GM12878 (cell line): ENCODE results near the gene SHROOM2. TPM values are rescaled to one million over a fixed set of nuclear protein-coding genes. Genes with fewer than 3 reads are reported as not detected.

ENCODE experiments used
- ATAC-seq: fragments of 200-7000 bp; cut with Tn5 transposase; 3 replicates; pipeline ENCODE4 v1.9.1; 2020; ENCODE audit warnings: mild to moderate bottlenecking, moderate library complexity
- BruUV-seq: library from RNA; stranded (reverse); fragments of 400-500 nt; replicated peaks from 2 replicates; lab custom pipeline; 2021; lab: Mats Ljungman, UMichigan
- CTCF ChIA-PET: fragments of 300-600 bp; sonication (Branson Sonifier 250); formaldehyde crosslinking; extraction: SDS; loops from one replicate; lab custom pipeline; 2021; ENCODE audit warnings: inconsistent platforms; lab: Yijun Ruan, JAX
- POLR2A ChIA-PET: fragments of 350-600 bp; formaldehyde crosslinking; extraction: SDS; loops from one replicate; lab custom pipeline; 2021; ENCODE audit warnings: inconsistent platforms; lab: Charles Lee
- RAD21 ChIA-PET: fragments of 300-600 bp; sonication (Branson Sonifier 250); formaldehyde crosslinking; loops from one replicate; lab custom pipeline; 2023; ENCODE audit warnings: antibody characterized with exemption; ENCODE audit not compliant: unreplicated experiment; lab: Charles Lee
- SMC1A ChIA-PET: fragments of 300-600 bp; sonication (Branson Sonifier 250); formaldehyde crosslinking; loops from one replicate; lab custom pipeline; 2023; ENCODE audit not compliant: unreplicated experiment, uncharacterized antibody; lab: Charles Lee
- DNase-seq: peaks from one replicate; pipeline ENCODE4 v3.0.0-alpha.2; 2011; ENCODE audit warnings: low read depth, low spot score
- FAIRE-seq: peaks from 3 replicates; lab custom pipeline; 2011; peaks lifted over from hg19 to GRCh38; lab: Jason Lieb, UNC
- H2AFZ ChIP-seq: 2 replicates; pipeline ENCODE4 v1.6.0; 2011; ENCODE audit warnings: low read depth, low read length, control low read depth; ENCODE audit not compliant: control insufficient read depth
- H3K27ac ChIP-seq: 2 replicates; pipeline ENCODE4 v1.5.1; 2011; ENCODE audit warnings: control low read depth; ENCODE audit not compliant: control insufficient read depth, insufficient read depth
- H3K27me3 ChIP-seq, 2 experiments: replicated peaks in 1 of 2; 2 replicates each; pipeline versions ENCODE4 v1.6.0 to v1.6.1; 2011; ENCODE audit warnings: low read length in 1 of 2; ENCODE audit not compliant: control insufficient read depth in 2 of 2, insufficient read depth in 2 of 2
- H3K36me3 ChIP-seq, 2 experiments: 2 replicates each; pipeline ENCODE4 v1.5.1; 2011; ENCODE audit warnings: low read length in 1 of 2; ENCODE audit not compliant: control insufficient read depth in 2 of 2, insufficient read depth in 2 of 2
- H3K4me1 ChIP-seq: 2 replicates; pipeline ENCODE4 v1.6.1; 2011; ENCODE audit warnings: mild to moderate bottlenecking, low read length, moderate library complexity, mixed read lengths; ENCODE audit not compliant: control insufficient read depth, insufficient read depth
- H3K4me2 ChIP-seq: 2 replicates; pipeline ENCODE4 v1.6.0; 2011; ENCODE audit warnings: control low read depth; ENCODE audit not compliant: control insufficient read depth, insufficient read depth
- H3K4me3 ChIP-seq: fragments of 200-600 bp; sonication (generic); 2 replicates; pipeline ENCODE4 v1.5.1; 2016
- H3K79me2 ChIP-seq: 2 replicates; pipeline ENCODE4 v1.6.0; 2011; ENCODE audit warnings: low read length; ENCODE audit not compliant: control insufficient read depth, insufficient read depth
- H3K9ac ChIP-seq: 2 replicates; pipeline ENCODE4 v1.8.0; 2011; ENCODE audit warnings: low read length, control low read depth, mixed read lengths; ENCODE audit not compliant: control insufficient read depth, insufficient read depth
- H3K9me3 ChIP-seq: replicated peaks from 3 replicates; pipeline ENCODE4 v1.5.1; 2011; ENCODE audit warnings: mild to moderate bottlenecking, low read length; ENCODE audit not compliant: control insufficient read depth, insufficient read depth
- H4K20me1 ChIP-seq: 2 replicates; pipeline ENCODE4 v1.6.0; 2011; ENCODE audit not compliant: control insufficient read depth, insufficient read depth
- BACH1 ChIP-seq: fragments of 450-650 bp; IDR thresholded peaks from 2 replicates; pipeline ENCODE4 v1.6.1; 2017; ENCODE audit warnings: mild to moderate bottlenecking, borderline replicate concordance
- BCL11A ChIP-seq: IDR thresholded peaks from 2 replicates; pipeline ENCODE4 v1.6.1; 2011; ENCODE audit warnings: low read depth, low read length
- GATAD2B ChIP-seq: fragments of 450-650 bp; conservative IDR thresholded peaks from 2 replicates; pipeline ENCODE4 v1.6.1; 2017; ENCODE audit warnings: low read depth, mild to moderate bottlenecking, moderate library complexity
- MYC ChIP-seq: IDR thresholded peaks from 2 replicates; pipeline ENCODE4 v1.6.1; 2011; ENCODE audit warnings: mild to moderate bottlenecking, low read length, moderate library complexity, inconsistent platforms; ENCODE audit not compliant: insufficient read depth, insufficient replicate concordance, insufficient read length, severe bottlenecking
- NFYB ChIP-seq: IDR thresholded peaks from 2 replicates; pipeline ENCODE4 v1.6.1; 2011; ENCODE audit warnings: low read depth, mild to moderate bottlenecking, low read length, improper control_type of control experiment, moderate library complexity; ENCODE audit not compliant: insufficient read depth
- SPI1 ChIP-seq: IDR thresholded peaks from 2 replicates; pipeline ENCODE4 v1.6.1; 2011; ENCODE audit warnings: low read depth, mild to moderate bottlenecking, low read length, moderate library complexity, borderline replicate concordance; ENCODE audit not compliant: insufficient read depth
- TCF7 ChIP-seq: IDR thresholded peaks from 2 replicates; pipeline ENCODE4 v1.6.1; 2014; ENCODE audit warnings: antibody characterized with exemption, borderline replicate concordance
- ZNF207 ChIP-seq: fragments of 450-650 bp; IDR thresholded peaks from 2 replicates; pipeline ENCODE4 v1.6.1; 2014; ENCODE audit warnings: antibody characterized with exemption, mild to moderate bottlenecking, borderline replicate concordance
- WGBS: methylation state at CpG from one replicate; pipeline ENCODE4 v1.1.6; 2016; ENCODE audit warnings: low lambda C conversion rate; ENCODE audit not compliant: insufficient replicate concordance, insufficient coverage; ENCODE audit errors: missing lambda C conversion rate; 5-methylcytosine and 5-hydroxymethylcytosine counted together
- in situ Hi-C: fragments of 300-500 bp; cut with MboI; formaldehyde crosslinking; loops from 9 replicates; pipeline ENCODE4 v1.14.3; 2018; ENCODE audit warnings: mixed read lengths
- intact Hi-C: fragments of 100-400 bp; cut with micrococcal nuclease; formaldehyde crosslinking; loops from one replicate; pipeline ENCODE4 v1.14.2; 2022; ENCODE audit not compliant: unreplicated experiment
- polyA plus RNA-seq, 11 experiments: library from polyadenylated mRNA; depleted of rRNA in 4 of 11; unstranded in 6 of 11; stranded (reverse) in 5 of 11; fragments of >200 nt; fragmentation: Nextera tagmentation in 4 of 11; fragmentation: Illumina TruSeq in 1 of 11; extraction: Ambion mirVana in 4 of 11; extraction: Trizol in 1 of 11; gene quantifications; 1 replicate in 1 of 11; 2 replicates in 10 of 11; pipeline versions ENCODE4 v1.2.1 to v1.2.3, GENCODE V29; 2011 to 2016; ENCODE audit warnings: inconsistent platforms in 2 of 11, missing spikeins in 2 of 11, low read depth in 1 of 11
- total RNA-seq, 4 experiments: library from RNA; depleted of rRNA in 3 of 4; stranded (reverse); fragments of >200 nt in 3 of 4; fragmentation: Illumina TruSeq in 1 of 4; extraction: Trizol in 1 of 4; gene quantifications; 2 replicates each; pipeline versions ENCODE4 v1.2.1 to v1.2.3, GENCODE V29; 2013 to 2021
- TF ChIP-seq, protein P1 (sequence below): fragments of 450-650 bp; IDR thresholded peaks from 2 replicates; pipeline ENCODE4 v1.6.1; 2018; ENCODE audit warnings: borderline replicate concordance, mild to moderate bottlenecking; ENCODE audit not compliant: partially characterized antibody
- TF ChIP-seq, protein P2 (sequence below): fragments of 450-650 bp; IDR thresholded peaks from 2 replicates; pipeline ENCODE4 v1.6.1; 2016; ENCODE audit warnings: mild to moderate bottlenecking, moderate library complexity, borderline replicate concordance

Gene SHROOM2
- total and polyA plus RNA-seq, 10 of the 15 experiments (the other 5 are each of a cell fraction or from before 2014, with no cell fraction given), result under 0.01 to 0.15 (median 0.09) TPM; not detected in 2

DNA sequence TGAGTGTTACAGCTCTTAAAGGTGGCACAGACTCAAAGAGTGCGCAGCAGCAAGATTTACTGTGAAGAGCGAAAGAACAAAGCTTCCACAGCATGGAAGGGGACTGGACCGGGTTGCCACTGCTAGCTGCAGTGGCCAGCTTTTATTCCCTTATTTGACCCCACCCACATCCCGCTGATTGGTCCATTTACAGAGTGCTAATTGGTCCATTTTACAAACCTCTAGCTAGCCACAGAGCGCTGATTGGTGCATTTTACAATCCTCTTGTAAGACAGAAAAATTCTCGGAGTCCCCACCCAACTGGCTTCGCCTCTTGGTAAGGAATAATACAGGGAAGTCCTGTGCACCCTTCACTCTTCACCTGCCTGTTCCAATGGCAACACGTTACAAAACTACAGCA is 1.9 kb upstream of the SHROOM2 start:
- DNase-seq (no peak), ATAC-seq (no peak), FAIRE-seq (no peak)
- RAD21 ChIA-PET, result no interaction called here
- no TSS peak for BruUV-seq
- in situ Hi-C loops, result no loop called here
- H3K79me2 ChIP-seq, result no peaks in the 10 kb centered on the region
- no peaks in the 10 kb centered on the region for H4K20me1 ChIP-seq
- no peaks in the 10 kb centered on the region for H3K36me3 ChIP-seq
- no peak overlapping the region for H3K9ac ChIP-seq
- H3K4me1 ChIP-seq, result no peaks in the 10 kb centered on the region
- intact Hi-C loops, result no loop called here
- no peak overlapping the region for H3K4me2 ChIP-seq
- SMC1A ChIA-PET, result no interaction called here
- no peak overlapping the region for H3K4me3 ChIP-seq
- H2AFZ ChIP-seq, result no peak overlapping the region
- no peaks in the 10 kb centered on the region for H3K9me3 ChIP-seq
- CTCF ChIA-PET, result no interaction called here
- TF ChIP-seq NFYB, result peak; percentile 76; the same call in 1 of the 2 replicates
- no peak for TF ChIP-seq SPI1
- no peak for TF ChIP-seq ZNF207
- H3K27me3 ChIP-seq, result peaks cover 0 to 2% of the 10 kb centered on the region in 2 experiments; a peak in 2 of 4 replicates
- POLR2A ChIA-PET, result no interaction called here
- no peak overlapping the region for H3K27ac ChIP-seq
- 65% methylated on average over 8 of the region's 8 CpGs for WGBS

DNA sequence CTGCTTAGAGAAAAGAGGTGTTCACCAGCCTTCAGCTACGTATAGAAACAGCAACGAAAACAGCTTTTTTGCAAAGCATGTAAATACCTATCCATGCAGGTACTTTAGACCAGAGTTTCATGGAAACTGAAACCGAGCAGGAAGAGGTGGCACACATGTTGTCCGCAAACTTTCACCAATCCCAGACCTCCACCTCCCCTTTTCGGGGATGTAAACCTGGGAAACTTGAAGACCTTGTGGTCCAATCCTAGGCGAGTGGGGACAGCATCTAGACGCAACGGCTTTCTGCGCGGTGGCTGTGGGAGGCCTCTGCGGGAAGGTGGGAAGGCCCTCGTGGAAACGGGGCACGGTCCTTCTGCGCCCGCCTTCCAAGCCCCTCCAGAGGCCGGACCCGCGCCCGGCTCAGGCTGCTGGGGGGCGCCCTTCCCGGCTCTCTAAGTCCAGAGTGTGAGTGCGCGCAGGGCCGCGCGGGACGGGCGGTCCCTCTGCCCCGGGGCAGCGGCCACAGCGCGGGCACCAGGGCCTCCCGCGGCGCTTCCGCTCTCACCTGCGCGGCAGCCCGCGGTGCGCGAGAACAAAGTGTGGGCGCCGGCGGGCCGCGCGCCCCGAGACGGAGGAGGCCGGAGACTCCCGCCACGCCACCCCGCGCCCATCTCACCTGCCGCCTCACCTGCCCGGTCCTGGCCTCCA is 830 bp upstream of the SHROOM2 start:
- Histone ChIP-seq H3K36me3 (no peaks in the 10 kb centered on the region), H3K27me3 (peaks cover 0 to 2% of the 10 kb centered on the region in 2 experiments; a peak in 2 of 4 replicates), H3K4me1 (no peaks in the 10 kb centered on the region), H2AFZ (no peak overlapping the region), H3K79me2 (no peaks in the 10 kb centered on the region), H4K20me1 (no peaks in the 10 kb centered on the region), H3K4me2 (no peak overlapping the region), H3K9me3 (no peaks in the 10 kb centered on the region), H3K27ac (no peak overlapping the region), H3K9ac (no peak overlapping the region), H3K4me3 (no peak overlapping the region)
- intact Hi-C loops (no loop called here), in situ Hi-C loops (no loop called here)
- SMC1A ChIA-PET, result no interaction called here
- BruUV-seq, result no TSS peak
- POLR2A ChIA-PET, result no interaction called here
- RAD21 ChIA-PET, result no interaction called here
- ATAC-seq, result no peak
- CTCF ChIA-PET, result no interaction called here
- no peak for FAIRE-seq
- DNase-seq, result no peak
- 41% methylated on average over 38 of the region's 58 CpGs for WGBS
- TF ChIP-seq, protein P1, sequence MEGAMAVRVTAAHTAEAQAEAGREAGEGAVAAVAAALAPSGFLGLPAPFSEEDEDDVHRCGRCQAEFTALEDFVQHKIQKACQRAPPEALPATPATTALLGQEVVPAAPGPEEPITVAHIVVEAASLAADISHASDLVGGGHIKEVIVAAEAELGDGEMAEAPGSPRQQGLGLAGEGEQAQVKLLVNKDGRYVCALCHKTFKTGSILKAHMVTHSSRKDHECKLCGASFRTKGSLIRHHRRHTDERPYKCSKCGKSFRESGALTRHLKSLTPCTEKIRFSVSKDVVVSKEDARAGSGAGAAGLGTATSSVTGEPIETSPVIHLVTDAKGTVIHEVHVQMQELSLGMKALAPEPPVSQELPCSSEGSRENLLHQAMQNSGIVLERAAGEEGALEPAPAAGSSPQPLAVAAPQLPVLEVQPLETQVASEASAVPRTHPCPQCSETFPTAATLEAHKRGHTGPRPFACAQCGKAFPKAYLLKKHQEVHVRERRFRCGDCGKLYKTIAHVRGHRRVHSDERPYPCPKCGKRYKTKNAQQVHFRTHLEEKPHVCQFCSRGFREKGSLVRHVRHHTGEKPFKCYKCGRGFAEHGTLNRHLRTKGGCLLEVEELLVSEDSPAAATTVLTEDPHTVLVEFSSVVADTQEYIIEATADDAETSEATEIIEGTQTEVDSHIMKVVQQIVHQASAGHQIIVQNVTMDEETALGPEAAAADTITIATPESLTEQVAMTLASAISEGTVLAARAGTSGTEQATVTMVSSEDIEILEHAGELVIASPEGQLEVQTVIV, result no peak
- TF ChIP-seq TCF7, result no peak
- TF ChIP-seq BCL11A, result no peak
- TF ChIP-seq, protein P2, sequence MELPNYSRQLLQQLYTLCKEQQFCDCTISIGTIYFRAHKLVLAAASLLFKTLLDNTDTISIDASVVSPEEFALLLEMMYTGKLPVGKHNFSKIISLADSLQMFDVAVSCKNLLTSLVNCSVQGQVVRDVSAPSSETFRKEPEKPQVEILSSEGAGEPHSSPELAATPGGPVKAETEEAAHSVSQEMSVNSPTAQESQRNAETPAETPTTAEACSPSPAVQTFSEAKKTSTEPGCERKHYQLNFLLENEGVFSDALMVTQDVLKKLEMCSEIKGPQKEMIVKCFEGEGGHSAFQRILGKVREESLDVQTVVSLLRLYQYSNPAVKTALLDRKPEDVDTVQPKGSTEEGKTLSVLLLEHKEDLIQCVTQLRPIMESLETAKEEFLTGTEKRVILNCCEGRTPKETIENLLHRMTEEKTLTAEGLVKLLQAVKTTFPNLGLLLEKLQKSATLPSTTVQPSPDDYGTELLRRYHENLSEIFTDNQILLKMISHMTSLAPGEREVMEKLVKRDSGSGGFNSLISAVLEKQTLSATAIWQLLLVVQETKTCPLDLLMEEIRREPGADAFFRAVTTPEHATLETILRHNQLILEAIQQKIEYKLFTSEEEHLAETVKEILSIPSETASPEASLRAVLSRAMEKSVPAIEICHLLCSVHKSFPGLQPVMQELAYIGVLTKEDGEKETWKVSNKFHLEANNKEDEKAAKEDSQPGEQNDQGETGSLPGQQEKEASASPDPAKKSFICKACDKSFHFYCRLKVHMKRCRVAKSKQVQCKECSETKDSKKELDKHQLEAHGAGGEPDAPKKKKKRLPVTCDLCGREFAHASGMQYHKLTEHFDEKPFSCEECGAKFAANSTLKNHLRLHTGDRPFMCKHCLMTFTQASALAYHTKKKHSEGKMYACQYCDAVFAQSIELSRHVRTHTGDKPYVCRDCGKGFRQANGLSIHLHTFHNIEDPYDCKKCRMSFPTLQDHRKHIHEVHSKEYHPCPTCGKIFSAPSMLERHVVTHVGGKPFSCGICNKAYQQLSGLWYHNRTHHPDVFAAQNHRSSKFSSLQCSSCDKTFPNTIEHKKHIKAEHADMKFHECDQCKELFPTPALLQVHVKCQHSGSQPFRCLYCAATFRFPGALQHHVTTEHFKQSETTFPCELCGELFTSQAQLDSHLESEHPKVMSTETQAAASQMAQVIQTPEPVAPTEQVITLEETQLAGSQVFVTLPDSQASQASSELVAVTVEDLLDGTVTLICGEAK, result no peak
- no peak for TF ChIP-seq MYC
- TF ChIP-seq GATAD2B, result no peak
- no peak for TF ChIP-seq BACH1
